Progenitor cell of endocrine pancreas (in vitro differentiated cells): ENCODE results near the gene COL9A3. TPM values are rescaled to one million over a fixed set of nuclear protein-coding genes. Genes with fewer than 3 reads are reported as not detected.
A peak's percentile ranks its signal among the peaks of the same experiment; 100 is the strongest.

Experiments used
- DNase-seq: peaks from one replicate; pipeline ENCODE4 v3.0.0; 2021; ENCODE audit warnings: low spot score; ENCODE audit not compliant: unreplicated experiment
- H3K27ac Mint-ChIP-seq: 2 replicates; pipeline ENCODE4 v1.8.0; 2021; ENCODE audit warnings: mild to moderate bottlenecking, moderate library complexity, mixed read lengths
- H3K27me3 Mint-ChIP-seq: 2 replicates; pipeline ENCODE4 v1.8.0; 2021; ENCODE audit warnings: mixed read lengths
- H3K36me3 Mint-ChIP-seq: 2 replicates; pipeline ENCODE4 v1.8.0; 2022; ENCODE audit warnings: mixed read lengths; ENCODE audit not compliant: insufficient read depth
- H3K4me1 Mint-ChIP-seq: 2 replicates; pipeline ENCODE4 v1.8.0; 2021; ENCODE audit warnings: low read depth, mixed read lengths
- H3K4me3 Mint-ChIP-seq: 2 replicates; pipeline ENCODE4 v1.8.0; 2021; ENCODE audit warnings: low read depth, mild to moderate bottlenecking, moderate library complexity, mixed read lengths
- H3K9me3 Mint-ChIP-seq: 2 replicates; pipeline ENCODE4 v1.8.0; 2021; ENCODE audit warnings: low read depth, mixed read lengths
- CTCF ChIP-seq: fragments of 200-600 bp; sonication (generic); IDR thresholded peaks from one replicate; pipeline ENCODE4 v1.5.0; 2021; ENCODE audit warnings: antibody characterized with exemption, mild to moderate bottlenecking; ENCODE audit not compliant: unreplicated experiment
- total RNA-seq: library from RNA; stranded (reverse); gene quantifications from 2 replicates; pipeline ENCODE4 v1.2.1, GENCODE V29; 2021

COL9A3 gene
- total RNA-seq, 1 donor from 2014 or later = 81.5 TPM

GRCh38 chr20:62885896-62886708 lies 69.3 kb downstream of the COL9A3 start:
- H3K27me3 Mint-ChIP-seq = no peaks in the 10 kb centered on the region
- H3K9me3 Mint-ChIP-seq = no peaks in the 10 kb centered on the region
- H3K36me3 Mint-ChIP-seq = peaks cover 19% of the 10 kb centered on the region
- peak overlapping the region; percentile 11 for H3K27ac Mint-ChIP-seq
- no peak overlapping the region for H3K4me3 Mint-ChIP-seq
- H3K4me1 Mint-ChIP-seq = no peaks in the 10 kb centered on the region
- no peak for TF ChIP-seq CTCF
- no peak for DNase-seq

GRCh38 chr20:62886709-62887058 lies 69.8 kb downstream of the COL9A3 start:
- no peak overlapping the region for H3K4me3 Mint-ChIP-seq
- DNase-seq = no peak
- H3K4me1 Mint-ChIP-seq = no peaks in the 10 kb centered on the region
- no peaks in the 10 kb centered on the region for H3K27me3 Mint-ChIP-seq
- peaks cover 20% of the 10 kb centered on the region for H3K36me3 Mint-ChIP-seq
- TF ChIP-seq CTCF = no peak
- peak overlapping the region; percentile 11 for H3K27ac Mint-ChIP-seq
- H3K9me3 Mint-ChIP-seq = no peaks in the 10 kb centered on the region

- H3K27me3 Mint-ChIP-seq = no peaks in the 10 kb centered on the region
Observed at GRCh38 chr20:62887152-62887859, 70.5 kb downstream of the COL9A3 start.

GRCh38 chr20:62887860-62888239 lies 71.0 kb downstream of the COL9A3 start:
- TF ChIP-seq CTCF = no peak
- DNase-seq = no peak
- Mint-ChIP-seq H3K4me1 (no peaks in the 10 kb centered on the region), H3K36me3 (peaks cover 25% of the 10 kb centered on the region), H3K27me3 (no peaks in the 10 kb centered on the region), H3K27ac (no peak overlapping the region), H3K4me3 (no peak overlapping the region), H3K9me3 (no peaks in the 10 kb centered on the region)

More at GRCh38 chr20:62887152-62887859, 70.5 kb downstream of the COL9A3 start:
- no peak for TF ChIP-seq CTCF
- Mint-ChIP-seq H3K4me1 (no peaks in the 10 kb centered on the region), H3K36me3 (peaks cover 22% of the 10 kb centered on the region), H3K27ac (no peak overlapping the region), H3K9me3 (no peaks in the 10 kb centered on the region), H3K4me3 (no peak overlapping the region)
- no peak for DNase-seq

GRCh38 chr20:62888406-62888805 lies 71.6 kb downstream of the COL9A3 start:
- H3K4me3 Mint-ChIP-seq = no peak overlapping the region
- DNase-seq = no peak
- no peak for TF ChIP-seq CTCF
- no peak overlapping the region for H3K27ac Mint-ChIP-seq
- H3K9me3 Mint-ChIP-seq = no peaks in the 10 kb centered on the region
- no peaks in the 10 kb centered on the region for H3K4me1 Mint-ChIP-seq
- peaks cover 27% of the 10 kb centered on the region for H3K36me3 Mint-ChIP-seq
- no peaks in the 10 kb centered on the region for H3K27me3 Mint-ChIP-seq
